SJSA1 (cell line): ENCODE results near the gene CNOT6. TPM values are rescaled to one million over a fixed set of nuclear protein-coding genes. Genes with fewer than 3 reads are reported as not detected.
"Not testable (repeated sequence)": the region's sequence is repeated elsewhere in the genome, so short reads cannot be mapped to it uniquely, and the experiment has no call there.

Experiments used
- DNase-seq, 2 experiments: peaks; one replicate each; pipeline ENCODE4 v3.0.0-alpha.2; 2015 to 2020; ENCODE audit warnings: low spot score in 2 of 2, low read depth in 1 of 2
- H3K27ac ChIP-seq: fragments of 250-450 bp; sonication (Bioruptor Pico); 2 replicates; pipeline ENCODE4 v1.5.1; 2020; ENCODE audit warnings: mild to moderate bottlenecking, moderate library complexity
- H3K27me3 ChIP-seq: fragments of 250-450 bp; sonication (Bioruptor Pico); replicated peaks from 2 replicates; pipeline ENCODE4 v1.5.1; 2020; ENCODE audit warnings: mild to moderate bottlenecking, moderate library complexity
- H3K36me3 ChIP-seq: fragments of 250-450 bp; sonication (Bioruptor Pico); 2 replicates; pipeline ENCODE4 v1.5.1; 2020; ENCODE audit warnings: mild to moderate bottlenecking
- H3K4me1 ChIP-seq: fragments of 250-450 bp; sonication (Bioruptor Pico); replicated peaks from 2 replicates; pipeline ENCODE4 v1.6.1; 2021; ENCODE audit warnings: mild to moderate bottlenecking
- H3K4me3 ChIP-seq: fragments of 250-450 bp; sonication (Bioruptor Pico); 2 replicates; pipeline ENCODE4 v1.5.1; 2020; ENCODE audit warnings: mild to moderate bottlenecking
- H3K9me3 ChIP-seq: fragments of 250-450 bp; sonication (Bioruptor Pico); replicated peaks from 2 replicates; pipeline ENCODE4 v1.5.1; 2020; ENCODE audit warnings: mild to moderate bottlenecking
- total RNA-seq: library from RNA; depleted of rRNA; stranded (reverse); fragments of >200 nt; shearing (Covaris generic); gene quantifications from 2 replicates; pipeline ENCODE4 v1.2.3, GENCODE V29; 2014

Gene CNOT6
- total RNA-seq, 1 experiment from 2014 or later, result 20.1 TPM

GRCh38 chr5:180467028-180467975, 26.9 kb upstream of the CNOT6 start:
- no peak overlapping the region for H3K4me3 ChIP-seq
- DNase-seq, result peak in 1 of 2 experiments; percentile 75
- H3K9me3 ChIP-seq, result peaks cover 8% of the 10 kb centered on the region; the same call in 1 of the 2 replicates
- H3K27ac ChIP-seq, result no peak overlapping the region
- H3K36me3 ChIP-seq, result no peaks in the 10 kb centered on the region
- H3K4me1 ChIP-seq, result peaks cover 7% of the 10 kb centered on the region
- no peaks in the 10 kb centered on the region for H3K27me3 ChIP-seq

- H3K9me3 ChIP-seq, result peaks cover 5% of the 10 kb centered on the region; the same call in 1 of the 2 replicates
- peaks cover 7% of the 10 kb centered on the region for H3K4me1 ChIP-seq
- no peaks in the 10 kb centered on the region for H3K36me3 ChIP-seq
- no peak overlapping the region for H3K4me3 ChIP-seq
- no peak overlapping the region for H3K27ac ChIP-seq
- no peak for DNase-seq
- no peaks in the 10 kb centered on the region for H3K27me3 ChIP-seq
Measured at GRCh38 chr5:180467989-180468731, 26.0 kb upstream of the CNOT6 start.

GRCh38 chr5:180468732-180469585, 25.2 kb upstream of the CNOT6 start:
- Histone ChIP-seq H3K27ac (no peak overlapping the region), H3K27me3 (no peaks in the 10 kb centered on the region), H3K4me1 (peaks cover 7% of the 10 kb centered on the region), H3K36me3 (no peaks in the 10 kb centered on the region), H3K4me3 (no peak overlapping the region), H3K9me3 (no peaks in the 10 kb centered on the region)
- peak in 1 of 2 experiments; percentile 39 for DNase-seq

- no peaks in the 10 kb centered on the region for H3K9me3 ChIP-seq
- no peak overlapping the region for H3K4me3 ChIP-seq
Measured at GRCh38 chr5:180469586-180469865, 24.7 kb upstream of the CNOT6 start.

GRCh38 chr5:180469866-180470265, 24.3 kb upstream of the CNOT6 start:
- no peak for DNase-seq
- Histone ChIP-seq H3K4me1 (peaks cover 7% of the 10 kb centered on the region), H3K27me3 (no peaks in the 10 kb centered on the region), H3K9me3 (no peaks in the 10 kb centered on the region), H3K27ac (no peak overlapping the region), H3K36me3 (no peaks in the 10 kb centered on the region), H3K4me3 (no peak overlapping the region)

More at GRCh38 chr5:180469586-180469865, 24.7 kb upstream of the CNOT6 start:
- peak in 1 of 2 experiments; percentile 40 for DNase-seq
- Histone ChIP-seq H3K4me1 (peaks cover 7% of the 10 kb centered on the region), H3K27me3 (no peaks in the 10 kb centered on the region), H3K36me3 (no peaks in the 10 kb centered on the region), H3K27ac (no peak overlapping the region)

GRCh38 chr5:180470361-180470760, 23.8 kb upstream of the CNOT6 start:
- DNase-seq, result peak in 1 of 2 experiments; percentile 40
- Histone ChIP-seq H3K4me3 (no peak overlapping the region), H3K9me3 (no peaks in the 10 kb centered on the region), H3K27me3 (no peaks in the 10 kb centered on the region), H3K27ac (no peak overlapping the region), H3K36me3 (no peaks in the 10 kb centered on the region), H3K4me1 (peaks cover 7% of the 10 kb centered on the region)

GRCh38 chr5:180470966-180471582, 23.1 kb upstream of the CNOT6 start:
- H3K27ac ChIP-seq, result no peak overlapping the region
- H3K9me3 ChIP-seq, result no peaks in the 10 kb centered on the region
- peaks cover 7% of the 10 kb centered on the region for H3K4me1 ChIP-seq
- no peaks in the 10 kb centered on the region for H3K27me3 ChIP-seq
- peak; percentile 69 to 70 for DNase-seq
- no peaks in the 10 kb centered on the region for H3K36me3 ChIP-seq
- no peak overlapping the region for H3K4me3 ChIP-seq

- H3K27ac ChIP-seq, result no peak overlapping the region
- DNase-seq, result peak in 1 of 2 experiments; percentile 41
- H3K27me3 ChIP-seq, result no peaks in the 10 kb centered on the region
- H3K9me3 ChIP-seq, result no peaks in the 10 kb centered on the region
- peaks cover 6% of the 10 kb centered on the region for H3K4me1 ChIP-seq
- no peaks in the 10 kb centered on the region for H3K36me3 ChIP-seq
- no peak overlapping the region for H3K4me3 ChIP-seq
Measured at GRCh38 chr5:180471866-180472265, 22.3 kb upstream of the CNOT6 start.

GRCh38 chr5:180472269-180472668, 21.9 kb upstream of the CNOT6 start:
- no peaks in the 10 kb centered on the region for H3K36me3 ChIP-seq
- peaks cover 2% of the 10 kb centered on the region for H3K4me1 ChIP-seq
- no peak overlapping the region for H3K27ac ChIP-seq
- no peak for DNase-seq
- no peaks in the 10 kb centered on the region for H3K27me3 ChIP-seq
- no peak overlapping the region for H3K4me3 ChIP-seq
- no peaks in the 10 kb centered on the region for H3K9me3 ChIP-seq

GRCh38 chr5:180473386-180473785, 20.8 kb upstream of the CNOT6 start:
- H3K9me3 ChIP-seq, H3K36me3 ChIP-seq, H3K27ac ChIP-seq, DNase-seq, H3K4me3 ChIP-seq, H3K27me3 ChIP-seq, H3K4me1 ChIP-seq: not testable (repeated sequence)

GRCh38 chr5:180474569-180474968, 19.6 kb upstream of the CNOT6 start:
- no peaks in the 10 kb centered on the region for H3K27me3 ChIP-seq
- no peak for DNase-seq

GRCh38 chr5:180475969-180476524, 18.1 kb upstream of the CNOT6 start:
- DNase-seq, H3K36me3 ChIP-seq, H3K4me3 ChIP-seq, H3K9me3 ChIP-seq, H3K4me1 ChIP-seq, H3K27ac ChIP-seq, H3K27me3 ChIP-seq: not testable (repeated sequence)

More at GRCh38 chr5:180474569-180474968, 19.6 kb upstream of the CNOT6 start:
- H3K9me3 ChIP-seq, result no peaks in the 10 kb centered on the region
- H3K36me3 ChIP-seq, result no peaks in the 10 kb centered on the region
- H3K4me1 ChIP-seq, result no peaks in the 10 kb centered on the region
- no peak overlapping the region for H3K4me3 ChIP-seq
- H3K27ac ChIP-seq, result no peak overlapping the region

- Histone ChIP-seq H3K27ac (no peak overlapping the region), H3K9me3 (no peaks in the 10 kb centered on the region; the same call in 1 of the 2 replicates)
- DNase-seq, result no peak
Measured at GRCh38 chr5:180484813-180485212, 9.4 kb upstream of the CNOT6 start.

More at GRCh38 chr5:180484813-180485212, 9.4 kb upstream of the CNOT6 start:
- Histone ChIP-seq H3K36me3 (no peaks in the 10 kb centered on the region), H3K4me1 (no peaks in the 10 kb centered on the region), H3K4me3 (no peak overlapping the region), H3K27me3 (no peaks in the 10 kb centered on the region)
